T-helper 17 cell (primary cell): ENCODE measurements around the gene RAET1L. TPM values are rescaled to one million over a fixed set of nuclear protein-coding genes. Genes with fewer than 3 reads are reported as not detected.
A peak's percentile ranks its signal among the peaks of the same experiment; 100 is the strongest.
"Not testable (repeated sequence)": the region's sequence is repeated elsewhere in the genome, so short reads cannot be mapped to it uniquely, and the experiment has no call there.

Source experiments
- ATAC-seq: fragments of 150-1000 bp; cut with Tn5 transposase; 2 replicates; pipeline ENCODE4 v1.10.0; 2021; ENCODE audit warnings: mild to moderate bottlenecking, moderate library complexity
- DNase-seq, 3 donors: peaks; one replicate each; pipeline versions ENCODE4 v3.0.0 to v3.0.0-alpha.2; 2020 to 2021
- H3K9me3 ChIP-seq: one replicate; pipeline ENCODE4 v1.7.0; 2013; ENCODE audit warnings: low read length, mild to moderate bottlenecking; ENCODE audit not compliant: control insufficient read depth, poor library complexity, severe bottlenecking
- H3K27ac Mint-ChIP-seq: one replicate; pipeline ENCODE4 v1.8.0; 2022; ENCODE audit warnings: mild to moderate bottlenecking, moderate library complexity, mixed read lengths
- H3K27me3 Mint-ChIP-seq: one replicate; pipeline ENCODE4 v1.8.0; 2022; ENCODE audit warnings: mixed read lengths
- H3K36me3 Mint-ChIP-seq: one replicate; pipeline ENCODE4 v1.8.0; 2022; ENCODE audit warnings: low read depth, mixed read lengths
- H3K4me1 Mint-ChIP-seq: one replicate; pipeline ENCODE4 v1.8.0; 2022; ENCODE audit warnings: mild to moderate bottlenecking, mixed read lengths
- H3K4me3 Mint-ChIP-seq: one replicate; pipeline ENCODE4 v1.8.0; 2022; ENCODE audit warnings: mild to moderate bottlenecking, moderate library complexity, mixed read lengths
- total RNA-seq, 4 donors: library from RNA in 2 of 4; stranded (reverse) in 2 of 4; gene quantifications; one replicate each; pipeline ENCODE4 v1.2.3 and lab custom pipeline; 2022 to 2026

Gene RAET1L
- total RNA-seq, result not detected
- 0 reads per million in 2 donors for total RNA-seq (lab: John Stamatoyannopoulos, UW)

- peak; percentile 75 for ATAC-seq
Measured at GRCh38 chr6:150025201-150025917, at the start of gene RAET1L. RAET1L (minus strand) TSS chr6:150025532; CDS start chr6:150025471, 61 bp downstream.

GRCh38 chr6:150075034-150075421, 49.7 kb upstream of the RAET1L start:
- no peaks in the 10 kb centered on the region for H3K9me3 ChIP-seq
- Mint-ChIP-seq H3K4me3 (no peak overlapping the region), H3K27me3 (peaks cover 28% of the 10 kb centered on the region), H3K27ac (no peak overlapping the region), H3K4me1 (peaks cover 22% of the 10 kb centered on the region), H3K36me3 (peaks cover 2% of the 10 kb centered on the region)
- DNase-seq (no peak), ATAC-seq (no peak)

More at GRCh38 chr6:150025201-150025917, at the start of gene RAET1L:
- no peak within 1 kb of the TSS for H3K27ac Mint-ChIP-seq
- H3K36me3 Mint-ChIP-seq, result peaks cover 3% of the 10 kb centered on the region
- H3K27me3 Mint-ChIP-seq, result peaks cover 68% of the 10 kb centered on the region
- peak within 1 kb of the TSS; percentile 78 for H3K4me3 Mint-ChIP-seq
- H3K9me3 ChIP-seq, result no peaks in the 10 kb centered on the region
- DNase-seq, result no peak
- H3K4me1 Mint-ChIP-seq, result peaks cover 9% of the 10 kb centered on the region

- Mint-ChIP-seq H3K4me1 (peaks cover 18% of the 10 kb centered on the region), H3K27me3 (peaks cover 28% of the 10 kb centered on the region)
- H3K4me3 Mint-ChIP-seq, DNase-seq, H3K36me3 Mint-ChIP-seq, ATAC-seq, H3K27ac Mint-ChIP-seq, H3K9me3 ChIP-seq: not testable (repeated sequence)
Measured at GRCh38 chr6:150074396-150075033, 49.2 kb upstream of the RAET1L start.

- ATAC-seq, result no peak
- Mint-ChIP-seq H3K27me3 (peaks cover 24% of the 10 kb centered on the region), H3K27ac (no peak overlapping the region), H3K4me3 (no peak overlapping the region), H3K36me3 (peaks cover 2% of the 10 kb centered on the region), H3K4me1 (peaks cover 22% of the 10 kb centered on the region)
- no peak for DNase-seq
- no peaks in the 10 kb centered on the region for H3K9me3 ChIP-seq
Measured at GRCh38 chr6:150072201-150072600, 46.9 kb upstream of the RAET1L start.

- no peak for DNase-seq
- Mint-ChIP-seq H3K4me3 (no peak overlapping the region), H3K4me1 (peaks cover 22% of the 10 kb centered on the region), H3K27ac (peak overlapping the region; percentile 49), H3K27me3 (peaks cover 25% of the 10 kb centered on the region), H3K36me3 (peaks cover 11% of the 10 kb centered on the region)
- ATAC-seq, result no peak
- H3K9me3 ChIP-seq, result no peaks in the 10 kb centered on the region
Measured at GRCh38 chr6:150070236-150070818, 45.0 kb upstream of the RAET1L start.

- H3K4me3 Mint-ChIP-seq, result peak overlapping the region; percentile 93
- no peaks in the 10 kb centered on the region for H3K9me3 ChIP-seq
- H3K27me3 Mint-ChIP-seq, result peaks cover 24% of the 10 kb centered on the region
- DNase-seq (no peak), ATAC-seq (no peak)
- H3K4me1 Mint-ChIP-seq, result peaks cover 22% of the 10 kb centered on the region
- peak overlapping the region; percentile 77 for H3K27ac Mint-ChIP-seq
- H3K36me3 Mint-ChIP-seq, result peaks cover 11% of the 10 kb centered on the region
Measured at GRCh38 chr6:150069706-150070105, 44.4 kb upstream of the RAET1L start.

GRCh38 chr6:150068720-150069648, 43.7 kb upstream of the RAET1L start, which contains the start of gene ULBP3:
ULBP3 (minus strand) TSS chr6:150069121; CDS start chr6:150069066, 55 bp downstream.
- DNase-seq, result peak in 2 of 3 donors; percentile 63 to 65
- peak; percentile 82 for ATAC-seq
- Mint-ChIP-seq H3K36me3 (peaks cover 11% of the 10 kb centered on the region), H3K27ac (peak within 1 kb of the TSS; percentile 77), H3K27me3 (peaks cover 24% of the 10 kb centered on the region), H3K4me3 (peak within 1 kb of the TSS; percentile 93), H3K4me1 (peaks cover 20% of the 10 kb centered on the region)
- no peaks in the 10 kb centered on the region for H3K9me3 ChIP-seq

- H3K4me3 Mint-ChIP-seq, result peak overlapping the region; percentile 93
- H3K4me1 Mint-ChIP-seq, result peaks cover 20% of the 10 kb centered on the region
- no peak for DNase-seq
- H3K36me3 Mint-ChIP-seq, result peaks cover 9% of the 10 kb centered on the region
- no peaks in the 10 kb centered on the region for H3K9me3 ChIP-seq
- no peak for ATAC-seq
- H3K27ac Mint-ChIP-seq, result peak overlapping the region; percentile 77
- peaks cover 18% of the 10 kb centered on the region for H3K27me3 Mint-ChIP-seq
Measured at GRCh38 chr6:150068151-150068550, 42.8 kb upstream of the RAET1L start.

GRCh38 chr6:150065083-150065482, 39.8 kb upstream of the RAET1L start:
- Mint-ChIP-seq H3K27me3 (peaks cover 23% of the 10 kb centered on the region), H3K36me3 (peaks cover 11% of the 10 kb centered on the region), H3K4me1 (peaks cover 16% of the 10 kb centered on the region), H3K4me3 (no peak overlapping the region), H3K27ac (no peak overlapping the region)
- DNase-seq, result no peak
- H3K9me3 ChIP-seq, result no peaks in the 10 kb centered on the region
- ATAC-seq, result no peak

GRCh38 chr6:150063640-150064039, 38.3 kb upstream of the RAET1L start:
- H3K9me3 ChIP-seq, result no peaks in the 10 kb centered on the region
- ATAC-seq, result no peak
- peaks cover 11% of the 10 kb centered on the region for H3K36me3 Mint-ChIP-seq
- H3K4me1 Mint-ChIP-seq, result peaks cover 17% of the 10 kb centered on the region
- no peak for DNase-seq
- H3K27me3 Mint-ChIP-seq, result peaks cover 34% of the 10 kb centered on the region
- H3K4me3 Mint-ChIP-seq, result no peak overlapping the region
- no peak overlapping the region for H3K27ac Mint-ChIP-seq

GRCh38 chr6:150059973-150060372, 34.6 kb upstream of the RAET1L start:
- H3K4me3 Mint-ChIP-seq, H3K36me3 Mint-ChIP-seq, H3K9me3 ChIP-seq, DNase-seq: not testable (repeated sequence)
- ATAC-seq, result peak; percentile 71
- peaks cover 42% of the 10 kb centered on the region for H3K27me3 Mint-ChIP-seq
- H3K27ac Mint-ChIP-seq, result peak overlapping the region; percentile 75
- peaks cover 11% of the 10 kb centered on the region for H3K4me1 Mint-ChIP-seq

GRCh38 chr6:150058986-150059385, 33.7 kb upstream of the RAET1L start:
- no peak for ATAC-seq
- Mint-ChIP-seq H3K4me1 (peaks cover 11% of the 10 kb centered on the region), H3K27me3 (peaks cover 44% of the 10 kb centered on the region), H3K4me3 (no peak overlapping the region), H3K36me3 (peaks cover 4% of the 10 kb centered on the region), H3K27ac (peak overlapping the region; percentile 75)
- no peak for DNase-seq
- no peaks in the 10 kb centered on the region for H3K9me3 ChIP-seq
